Measurements from ENCODE around the gene TMEM186. TPM values are rescaled to one million over a fixed set of nuclear protein-coding genes. Genes with fewer than 3 reads are reported as not detected.
A peak's percentile ranks its signal among the peaks of the same experiment; 100 is the strongest.

The TMEM186 gene
- total and polyA plus RNA-seq, 9 of the 15 experiments (the other 6 are each of a cell fraction or from before 2014, with no cell fraction given): 10.1 to 33.4 (median 16.4) TPM

DNA sequence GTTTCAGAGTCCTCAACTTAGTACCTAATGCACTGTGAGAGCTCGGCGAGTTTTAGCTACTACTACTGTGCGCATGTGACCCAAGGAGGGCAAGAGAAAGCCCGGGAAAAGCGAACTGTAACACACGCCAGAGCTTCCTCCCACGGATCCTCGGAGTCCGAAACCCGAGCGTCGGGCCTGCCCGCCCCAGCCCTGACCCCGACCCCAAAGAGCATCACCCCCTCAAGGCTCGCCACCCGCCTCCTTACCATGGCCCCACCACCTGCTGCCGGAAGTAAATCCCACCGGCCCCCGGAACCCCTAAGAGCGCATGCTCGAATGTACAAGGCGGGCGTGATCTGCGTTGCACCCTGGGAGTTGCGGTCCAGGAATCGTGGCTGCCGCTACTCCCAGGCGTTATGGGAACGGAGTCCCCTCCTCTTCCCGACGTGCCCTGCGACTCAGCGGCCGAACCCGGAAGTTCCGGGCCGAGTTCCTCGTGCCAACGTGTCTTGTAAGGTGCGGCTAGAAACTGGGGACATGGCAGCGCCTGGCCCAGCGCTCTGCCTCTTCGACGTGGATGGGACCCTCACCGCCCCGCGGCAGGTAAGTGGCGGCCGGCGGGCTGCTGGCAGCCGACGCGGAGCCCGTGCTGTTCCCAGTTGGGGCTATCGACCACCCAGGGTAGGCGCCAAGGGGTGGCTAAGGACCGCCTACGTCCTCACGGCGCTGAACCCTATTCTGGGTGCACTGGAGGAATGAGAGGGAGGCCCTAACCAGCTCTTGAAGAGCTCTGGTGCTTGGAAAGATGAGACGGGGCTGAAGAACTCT lies at the start of gene TMEM186, which contains the start of gene PMM2 (continued):
- TF ChIP-seq, protein P1, sequence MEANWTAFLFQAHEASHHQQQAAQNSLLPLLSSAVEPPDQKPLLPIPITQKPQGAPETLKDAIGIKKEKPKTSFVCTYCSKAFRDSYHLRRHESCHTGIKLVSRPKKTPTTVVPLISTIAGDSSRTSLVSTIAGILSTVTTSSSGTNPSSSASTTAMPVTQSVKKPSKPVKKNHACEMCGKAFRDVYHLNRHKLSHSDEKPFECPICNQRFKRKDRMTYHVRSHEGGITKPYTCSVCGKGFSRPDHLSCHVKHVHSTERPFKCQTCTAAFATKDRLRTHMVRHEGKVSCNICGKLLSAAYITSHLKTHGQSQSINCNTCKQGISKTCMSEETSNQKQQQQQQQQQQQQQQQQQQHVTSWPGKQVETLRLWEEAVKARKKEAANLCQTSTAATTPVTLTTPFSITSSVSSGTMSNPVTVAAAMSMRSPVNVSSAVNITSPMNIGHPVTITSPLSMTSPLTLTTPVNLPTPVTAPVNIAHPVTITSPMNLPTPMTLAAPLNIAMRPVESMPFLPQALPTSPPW (CRISPR knock-in tag; IDR thresholded peaks at IDR 0.05): peak; percentile 98
- TF ChIP-seq, protein P2, sequence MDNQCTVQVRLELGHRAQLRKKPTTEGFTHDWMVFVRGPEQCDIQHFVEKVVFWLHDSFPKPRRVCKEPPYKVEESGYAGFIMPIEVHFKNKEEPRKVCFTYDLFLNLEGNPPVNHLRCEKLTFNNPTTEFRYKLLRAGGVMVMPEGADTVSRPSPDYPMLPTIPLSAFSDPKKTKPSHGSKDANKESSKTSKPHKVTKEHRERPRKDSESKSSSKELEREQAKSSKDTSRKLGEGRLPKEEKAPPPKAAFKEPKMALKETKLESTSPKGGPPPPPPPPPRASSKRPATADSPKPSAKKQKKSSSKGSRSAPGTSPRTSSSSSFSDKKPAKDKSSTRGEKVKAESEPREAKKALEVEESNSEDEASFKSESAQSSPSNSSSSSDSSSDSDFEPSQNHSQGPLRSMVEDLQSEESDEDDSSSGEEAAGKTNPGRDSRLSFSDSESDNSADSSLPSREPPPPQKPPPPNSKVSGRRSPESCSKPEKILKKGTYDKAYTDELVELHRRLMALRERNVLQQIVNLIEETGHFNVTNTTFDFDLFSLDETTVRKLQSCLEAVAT (IDR thresholded peaks at IDR 0.05): no peak
- TF ChIP-seq HSF4 (CRISPR knock-in tag; IDR thresholded peaks at IDR 0.05; ENCODE audit: borderline replicate concordance) (no peak), THRAP3 (IDR thresholded peaks at IDR 0.05; ENCODE audit: borderline replicate concordance) (no peak), KLF1 (tag; IDR thresholded peaks at IDR 0.05) (no peak), HCFC1 (IDR thresholded peaks at IDR 0.05; ENCODE audit: low read depth, low read length) (peak; percentile 94), NFE2L1 (tag; IDR thresholded peaks at IDR 0.05; ENCODE audit: borderline replicate concordance, low read depth) (no peak), DACH1 (IDR thresholded peaks at IDR 0.05; ENCODE audit: partially characterized antibody) (no peak), MXI1 (IDR thresholded peaks at IDR 0.05; ENCODE audit: low read depth, low read length) (peak; percentile 96), ZNF133 (CRISPR knock-in tag; IDR thresholded peaks at IDR 0.05) (no peak), ZNF121 (CRISPR knock-in tag; conservative IDR thresholded peaks at IDR 0.05) (no peak), SP2 (IDR thresholded peaks at IDR 0.05; ENCODE audit: extremely low read depth, low read depth, low read length, poor library complexity, severe bottlenecking) (no peak), ZNF184 (CRISPR knock-in tag; IDR thresholded peaks at IDR 0.05) (no peak), ZNF347 (CRISPR knock-in tag; IDR thresholded peaks at IDR 0.05; ENCODE audit: low read depth) (no peak), U2AF2 (optimal IDR thresholded peaks at IDR 0.05; ENCODE audit: low read depth, low read length) (no peak)
- TF ChIP-seq, protein P3, sequence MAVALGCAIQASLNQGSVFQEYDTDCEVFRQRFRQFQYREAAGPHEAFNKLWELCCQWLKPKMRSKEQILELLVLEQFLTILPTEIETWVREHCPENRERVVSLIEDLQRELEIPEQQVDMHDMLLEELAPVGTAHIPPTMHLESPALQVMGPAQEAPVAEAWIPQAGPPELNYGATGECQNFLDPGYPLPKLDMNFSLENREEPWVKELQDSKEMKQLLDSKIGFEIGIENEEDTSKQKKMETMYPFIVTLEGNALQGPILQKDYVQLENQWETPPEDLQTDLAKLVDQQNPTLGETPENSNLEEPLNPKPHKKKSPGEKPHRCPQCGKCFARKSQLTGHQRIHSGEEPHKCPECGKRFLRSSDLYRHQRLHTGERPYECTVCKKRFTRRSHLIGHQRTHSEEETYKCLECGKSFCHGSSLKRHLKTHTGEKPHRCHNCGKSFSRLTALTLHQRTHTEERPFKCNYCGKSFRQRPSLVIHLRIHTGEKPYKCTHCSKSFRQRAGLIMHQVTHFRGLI (CRISPR knock-in tag; IDR thresholded peaks at IDR 0.05): no peak
- TF ChIP-seq, protein P4, sequence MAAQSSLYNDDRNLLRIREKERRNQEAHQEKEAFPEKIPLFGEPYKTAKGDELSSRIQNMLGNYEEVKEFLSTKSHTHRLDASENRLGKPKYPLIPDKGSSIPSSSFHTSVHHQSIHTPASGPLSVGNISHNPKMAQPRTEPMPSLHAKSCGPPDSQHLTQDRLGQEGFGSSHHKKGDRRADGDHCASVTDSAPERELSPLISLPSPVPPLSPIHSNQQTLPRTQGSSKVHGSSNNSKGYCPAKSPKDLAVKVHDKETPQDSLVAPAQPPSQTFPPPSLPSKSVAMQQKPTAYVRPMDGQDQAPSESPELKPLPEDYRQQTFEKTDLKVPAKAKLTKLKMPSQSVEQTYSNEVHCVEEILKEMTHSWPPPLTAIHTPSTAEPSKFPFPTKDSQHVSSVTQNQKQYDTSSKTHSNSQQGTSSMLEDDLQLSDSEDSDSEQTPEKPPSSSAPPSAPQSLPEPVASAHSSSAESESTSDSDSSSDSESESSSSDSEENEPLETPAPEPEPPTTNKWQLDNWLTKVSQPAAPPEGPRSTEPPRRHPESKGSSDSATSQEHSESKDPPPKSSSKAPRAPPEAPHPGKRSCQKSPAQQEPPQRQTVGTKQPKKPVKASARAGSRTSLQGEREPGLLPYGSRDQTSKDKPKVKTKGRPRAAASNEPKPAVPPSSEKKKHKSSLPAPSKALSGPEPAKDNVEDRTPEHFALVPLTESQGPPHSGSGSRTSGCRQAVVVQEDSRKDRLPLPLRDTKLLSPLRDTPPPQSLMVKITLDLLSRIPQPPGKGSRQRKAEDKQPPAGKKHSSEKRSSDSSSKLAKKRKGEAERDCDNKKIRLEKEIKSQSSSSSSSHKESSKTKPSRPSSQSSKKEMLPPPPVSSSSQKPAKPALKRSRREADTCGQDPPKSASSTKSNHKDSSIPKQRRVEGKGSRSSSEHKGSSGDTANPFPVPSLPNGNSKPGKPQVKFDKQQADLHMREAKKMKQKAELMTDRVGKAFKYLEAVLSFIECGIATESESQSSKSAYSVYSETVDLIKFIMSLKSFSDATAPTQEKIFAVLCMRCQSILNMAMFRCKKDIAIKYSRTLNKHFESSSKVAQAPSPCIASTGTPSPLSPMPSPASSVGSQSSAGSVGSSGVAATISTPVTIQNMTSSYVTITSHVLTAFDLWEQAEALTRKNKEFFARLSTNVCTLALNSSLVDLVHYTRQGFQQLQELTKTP (IDR thresholded peaks at IDR 0.05; ENCODE audit: low read depth in 1 of 2, partially characterized antibody in 2 of 2): peak in 1 of 2 experiments; percentile 94

All from K562 (cell line).